Measurements from ENCODE around the gene MGAT2. TPM values are rescaled to one million over a fixed set of nuclear protein-coding genes. Genes with fewer than 3 reads are reported as not detected.
"Not testable (repeated sequence)": the region's sequence is repeated elsewhere in the genome, so short reads cannot be mapped to it uniquely, and the experiment has no call there.

Gene MGAT2
- polyA plus RNA-seq, 3 donors: 8.9 to 38.0 (median 36.3) TPM

DNA sequence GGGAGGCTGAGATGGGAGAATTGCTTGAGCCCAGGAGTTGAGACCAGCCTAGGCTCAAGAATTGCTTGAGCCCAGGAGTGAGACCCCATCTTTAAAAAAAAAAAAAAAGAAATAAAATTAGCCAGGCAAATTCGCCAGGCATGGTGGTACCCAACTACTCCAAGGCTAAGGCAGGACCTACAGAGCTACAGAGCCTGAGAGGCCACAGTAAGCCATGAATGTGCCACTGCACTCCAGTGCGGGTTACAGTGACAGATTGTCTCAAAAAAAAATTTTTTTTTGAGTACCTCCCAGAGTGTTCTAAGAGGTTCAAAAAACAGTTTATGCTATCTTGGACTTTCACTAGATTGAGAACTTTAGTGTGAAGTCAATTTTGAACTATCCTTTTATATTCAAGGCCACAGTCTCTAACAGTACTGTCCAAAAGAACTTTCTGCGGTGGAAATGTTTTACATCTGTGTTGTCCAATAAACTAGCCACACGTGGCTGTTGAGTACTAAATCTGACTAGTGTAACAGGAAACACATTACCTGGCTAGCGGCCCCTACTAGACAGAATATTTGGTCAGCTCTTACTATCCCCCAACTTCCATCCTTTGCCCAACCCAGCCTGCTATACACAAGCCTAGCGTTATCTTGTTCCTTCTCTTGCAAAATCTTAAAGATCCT, 2.6 kb upstream of the MGAT2 start:
- Mint-ChIP-seq H3K27me3 (ENCODE audit: low read depth in 3 of 3) (no peaks in the 10 kb centered on the region), H3K4me1 (peaks cover 36% of the 10 kb centered on the region), H3K4me3 (no peak overlapping the region), H3K9me3 (peaks cover 0 to 2% (median 0%) of the 10 kb centered on the region in 7 donors), H3K36me3 (peaks cover 25 to 64% of the 10 kb centered on the region in 2 donors), H3K27ac (peak overlapping the region in 3 of 7 donors; percentile 16 to 51 (median 41))
- intact Hi-C loops (cut with micrococcal nuclease): no loop called here
- Histone ChIP-seq H3K4me3 (replicated peaks in 1 of 3; ENCODE audit: low read depth in 2 of 3, low read length in 3 of 3) (no peak overlapping the region), H3K4me2 (replicated peaks; ENCODE audit: extremely low read depth, low read length, poor library complexity, severe bottlenecking) (no peak overlapping the region), H3K9ac (ENCODE audit: insufficient read depth, low read length, poor library complexity, severe bottlenecking) (no peak overlapping the region), H3K9me3 (replicated peaks in 1 of 2; ENCODE audit: control insufficient read depth in 1 of 2, insufficient read depth in 1 of 2, low read length in 2 of 2) (no peaks in the 10 kb centered on the region), H3K79me2 (ENCODE audit: insufficient read depth, low read length) (peaks cover 60% of the 10 kb centered on the region), H4K20me1 (ENCODE audit: insufficient read depth, low read length) (peaks cover 31% of the 10 kb centered on the region), H3K36me3 (replicated peaks in 1 of 2; ENCODE audit: control insufficient read depth in 1 of 2, insufficient read depth in 2 of 2, low read length in 2 of 2) (peaks cover 11 to 40% of the 10 kb centered on the region in 2 donors), H3K27me3 (ENCODE audit: control insufficient read depth in 2 of 2, insufficient read depth in 2 of 2, low read length in 2 of 2) (no peaks in the 10 kb centered on the region), H3K4me1 (ENCODE audit: control insufficient read depth in 1 of 2, insufficient read depth in 2 of 2, low read length in 2 of 2) (peaks cover 21 to 37% of the 10 kb centered on the region in 2 donors), H3K27ac (ENCODE audit: low read depth in 1 of 2, low read length in 2 of 2) (peak overlapping the region in 1 of 2 donors; percentile 45), H2AFZ (ENCODE audit: insufficient read depth, low read depth, low read length, poor library complexity, severe bottlenecking) (no peak overlapping the region)
- 100% methylated on average over 3 of the region's 6 CpGs for WGBS (ENCODE audit: insufficient coverage)
- TF ChIP-seq CTCF (IDR thresholded peaks at IDR 0.05): no peak
- no peak for DNase-seq

- Histone ChIP-seq H4K20me1 (ENCODE audit: insufficient read depth, low read length) (peaks cover 44% of the 10 kb centered on the region), H3K79me2 (ENCODE audit: insufficient read depth, low read length) (peaks cover 73% of the 10 kb centered on the region), H3K27ac (ENCODE audit: low read depth in 1 of 2, low read length in 2 of 2) (peak overlapping the region in 1 of 2 donors; percentile 94), H3K4me3 (replicated peaks in 1 of 3; ENCODE audit: low read depth in 2 of 3, low read length in 3 of 3) (peak overlapping the region in 2 of 3 experiments; percentile 78 to 81), H3K4me1 (ENCODE audit: control insufficient read depth in 1 of 2, insufficient read depth in 2 of 2, low read length in 2 of 2) (peaks cover 29 to 49% of the 10 kb centered on the region in 2 donors), H3K36me3 (replicated peaks in 1 of 2; ENCODE audit: control insufficient read depth in 1 of 2, insufficient read depth in 2 of 2, low read length in 2 of 2) (peaks cover 11 to 38% of the 10 kb centered on the region in 2 donors), H3K4me2 (replicated peaks; ENCODE audit: extremely low read depth, low read length, poor library complexity, severe bottlenecking) (peak overlapping the region; percentile 78), H3K9ac (ENCODE audit: insufficient read depth, low read length, poor library complexity, severe bottlenecking) (peak overlapping the region; percentile 86)
- H2AFZ ChIP-seq (ENCODE audit: insufficient read depth, low read depth, low read length, poor library complexity, severe bottlenecking); intact Hi-C loops (cut with micrococcal nuclease); H3K9me3 Mint-ChIP-seq; H3K27me3 ChIP-seq (ENCODE audit: control insufficient read depth in 2 of 2, insufficient read depth in 2 of 2, low read length in 2 of 2); H3K27me3 Mint-ChIP-seq (ENCODE audit: low read depth in 3 of 3); DNase-seq; H3K9me3 ChIP-seq (replicated peaks in 1 of 2; ENCODE audit: control insufficient read depth in 1 of 2, insufficient read depth in 1 of 2, low read length in 2 of 2): not testable (repeated sequence)
- Mint-ChIP-seq H3K4me3 (peak overlapping the region; percentile 92 to 98), H3K27ac (peak overlapping the region; percentile 97 to 99 (median 99)), H3K36me3 (peaks cover 25 to 54% of the 10 kb centered on the region in 2 donors), H3K4me1 (peaks cover 48% of the 10 kb centered on the region)
- WGBS (ENCODE audit: insufficient coverage): 93% methylated on average over 12 of the region's 19 CpGs
Observed at GRCh38 chr14:49619273-49619672, 1.3 kb upstream of the MGAT2 start.
